Stimulated activated CD4-positive, alpha-beta T cell treated with anti-CD3 and anti-CD28 coated beads, Interleukin-1b, Interleukin-23, amount 100 ng/mL, for 24 hours (primary cell): ENCODE data around the gene ADAM21.
"Not testable (repeated sequence)": the region's sequence is repeated elsewhere in the genome, so short reads cannot be mapped to it uniquely, and the experiment has no call there.

Experiments used
- DNase-seq, 4 experiments: peaks; one replicate each; pipeline ENCODE4 v3.0.0-alpha.2; 2020; ENCODE audit warnings: low read depth in 4 of 4, low spot score in 1 of 4

Gene ADAM21

GRCh38 chr14:70477356-70478105 is 25.6 kb downstream of the ADAM21 start:
- DNase-seq, result not testable (repeated sequence)

- DNase-seq, result no peak
Observed at GRCh38 chr14:70489579-70490200, 37.7 kb downstream of the ADAM21 start.

GRCh38 chr14:70498191-70498590 is 46.2 kb downstream of the ADAM21 start:
- no peak for DNase-seq
